HG02870 (cell line): Measurements from ENCODE around the gene NT5C3B.
"Not testable (repeated sequence)": the region's sequence is repeated elsewhere in the genome, so short reads cannot be mapped to it uniquely, and the experiment has no call there.

ENCODE experiments used
- ATAC-seq: cut with Tn5 transposase; IDR thresholded peaks from one replicate; pipeline ENCODE4 v1.9.1; 2021; ENCODE audit warnings: mild to moderate bottlenecking, moderate library complexity; ENCODE audit not compliant: unreplicated experiment

The NT5C3B gene

DNA sequence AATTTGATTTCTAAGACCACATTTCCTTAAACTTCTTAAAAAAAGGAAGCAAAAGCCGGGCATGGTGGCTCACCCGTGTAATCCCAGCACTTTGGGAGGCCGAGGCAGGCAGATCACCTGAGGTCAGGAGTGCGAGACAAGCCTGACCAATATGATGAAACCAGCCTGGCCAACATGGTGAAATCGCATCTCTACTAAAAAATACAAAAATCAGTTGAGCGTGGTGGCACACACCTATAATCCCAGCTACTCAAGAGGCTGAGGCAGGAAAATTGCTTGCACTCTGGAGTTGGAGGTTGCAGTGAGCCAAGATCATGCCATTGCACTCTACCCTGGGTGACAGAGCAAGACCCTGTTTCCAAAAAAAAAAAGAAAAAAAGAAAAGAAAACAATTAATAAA lies 4.7 kb upstream of the NT5C3B start:
- not testable (repeated sequence) for ATAC-seq

DNA sequence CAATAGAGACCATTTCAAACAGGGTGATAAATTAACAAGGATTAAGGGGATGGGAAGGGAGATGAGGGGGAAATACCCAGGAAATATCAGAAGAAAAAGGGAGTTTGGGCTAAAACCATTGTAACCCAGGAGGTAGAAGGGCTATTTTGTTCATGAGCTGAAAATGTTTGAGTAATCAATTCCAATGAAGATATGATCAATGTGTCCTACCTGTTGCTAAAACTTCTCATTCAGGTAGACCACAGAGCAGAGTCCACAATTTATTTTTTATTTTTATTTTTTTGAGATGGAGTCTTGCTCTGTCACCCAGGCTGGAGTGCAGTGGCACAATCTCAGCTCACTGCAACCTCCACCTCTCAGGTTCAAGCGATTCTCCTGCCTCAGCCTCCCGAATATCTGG lies 3.4 kb upstream of the NT5C3B start:
- not testable (repeated sequence) for ATAC-seq

DNA sequence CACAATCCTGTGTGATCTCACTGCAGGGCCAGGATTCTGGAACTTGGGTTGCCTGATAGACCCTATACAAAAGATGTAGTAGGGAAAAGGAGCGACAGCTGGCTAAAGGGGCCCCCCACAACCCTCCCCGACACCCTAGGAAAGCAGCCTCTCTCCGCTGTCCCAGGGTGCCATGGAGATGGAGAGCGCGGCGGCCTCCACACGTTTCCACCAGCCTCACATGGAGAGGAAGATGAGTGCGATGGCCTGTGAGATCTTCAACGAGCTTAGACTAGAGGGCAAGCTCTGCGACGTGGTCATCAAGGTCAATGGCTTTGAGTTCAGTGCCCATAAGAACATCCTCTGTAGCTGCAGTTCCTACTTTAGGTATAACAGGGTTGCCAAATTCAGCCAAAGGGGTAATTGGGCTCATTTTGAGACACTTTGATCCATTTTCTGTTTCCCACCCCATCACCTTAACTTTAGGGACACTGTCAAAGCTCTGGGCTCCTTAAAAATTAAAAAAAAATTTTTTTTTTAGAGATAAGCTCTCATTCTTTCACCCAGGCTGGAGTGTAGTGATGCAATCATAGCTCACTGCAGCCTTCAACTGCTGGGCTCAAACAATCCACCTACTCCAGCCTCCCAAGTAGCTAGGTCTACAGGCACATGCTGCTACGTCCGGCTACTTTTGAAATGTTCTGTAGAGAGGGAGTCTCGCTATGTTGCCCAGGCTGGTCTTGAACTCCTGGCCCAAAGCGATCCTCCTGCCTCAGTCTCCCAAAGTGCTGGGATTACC lies 1.9 kb upstream of the NT5C3B start, which contains the start of gene KLHL10:
KLHL10 (plus strand) TSS at position 65 of the 778 bp plus-strand sequence; CDS start at position 173, 108 bp downstream.
- no peak for ATAC-seq

DNA sequence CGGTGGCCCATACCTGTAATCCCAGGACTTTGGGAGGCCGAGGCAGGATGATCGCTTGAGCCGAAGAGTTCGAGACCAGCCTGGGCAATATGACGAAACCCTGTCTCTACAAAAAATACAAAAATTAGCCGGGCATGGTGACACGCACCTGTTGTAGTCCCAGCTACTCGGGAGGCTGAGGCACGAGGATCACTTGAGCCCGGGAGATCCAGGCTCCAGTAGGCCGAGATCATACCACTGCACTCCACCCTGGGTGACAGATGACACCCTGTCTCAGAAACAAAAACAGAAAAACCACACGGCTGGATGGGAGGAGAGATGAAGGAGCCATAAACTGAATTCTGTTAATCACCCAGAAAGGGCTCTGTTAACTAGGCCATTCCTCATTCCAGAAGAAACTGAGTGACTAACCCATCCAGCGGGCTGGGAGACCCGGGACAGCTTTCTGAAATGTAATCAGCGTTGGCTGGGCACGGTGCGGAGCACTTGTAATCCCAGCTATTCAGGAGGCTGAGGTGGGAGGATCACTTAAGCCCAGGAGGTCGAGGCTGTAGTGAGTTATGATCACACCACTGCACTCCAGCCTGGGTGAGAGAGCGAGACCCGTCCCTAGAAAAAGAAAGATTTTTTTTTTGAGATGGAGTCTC lies 641 bp upstream of the NT5C3B start:
- ATAC-seq: no peak

DNA sequence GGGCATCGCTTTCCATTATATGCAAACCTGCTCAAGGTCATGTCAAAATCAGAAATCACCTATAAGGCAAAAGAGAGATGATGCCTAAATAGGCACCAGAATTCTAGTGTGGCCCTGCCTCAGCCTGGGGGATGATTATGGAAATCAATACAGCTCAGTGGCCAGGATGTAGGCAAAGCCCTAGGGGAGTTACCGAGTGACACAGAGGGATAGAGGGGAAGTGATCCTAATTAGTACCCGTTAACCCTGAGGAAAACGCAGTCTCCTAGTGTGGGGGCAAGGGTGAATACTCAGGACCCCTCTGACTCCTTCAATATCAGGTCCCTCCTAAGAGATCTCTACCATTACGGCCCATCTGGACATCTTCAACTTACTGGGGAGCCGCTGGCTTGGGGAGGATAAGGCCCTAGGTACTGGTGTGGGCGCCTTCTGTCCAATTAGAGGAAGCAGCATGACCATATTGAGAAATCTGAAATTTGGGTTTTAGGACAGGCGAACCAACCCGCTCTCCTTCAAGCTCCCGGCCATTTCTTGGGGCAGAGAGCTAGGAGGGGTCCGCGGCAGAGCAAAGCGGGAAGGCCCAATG lies 725 bp downstream of the NT5C3B start:
- peak; percentile 29 for ATAC-seq

DNA sequence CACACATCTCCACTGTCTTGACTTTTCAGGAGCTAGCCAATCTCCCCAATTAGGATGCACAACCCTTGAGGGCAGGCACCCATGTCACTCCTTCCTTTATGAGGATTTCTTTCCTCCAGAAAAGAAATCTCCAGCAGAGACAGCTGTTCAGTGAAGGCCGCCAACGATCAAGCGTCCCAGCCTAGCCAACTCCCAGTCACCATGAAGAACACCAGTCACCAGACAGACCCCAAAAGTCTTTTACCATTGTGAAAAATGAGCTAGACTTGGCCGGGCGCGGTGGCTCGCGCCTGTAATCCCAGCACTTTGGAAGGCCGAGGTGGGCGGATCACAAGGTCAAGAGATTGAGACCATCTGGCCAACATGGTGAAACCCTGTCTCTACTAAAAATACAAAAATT lies 6.1 kb downstream of the NT5C3B start:
- not testable (repeated sequence) for ATAC-seq

DNA sequence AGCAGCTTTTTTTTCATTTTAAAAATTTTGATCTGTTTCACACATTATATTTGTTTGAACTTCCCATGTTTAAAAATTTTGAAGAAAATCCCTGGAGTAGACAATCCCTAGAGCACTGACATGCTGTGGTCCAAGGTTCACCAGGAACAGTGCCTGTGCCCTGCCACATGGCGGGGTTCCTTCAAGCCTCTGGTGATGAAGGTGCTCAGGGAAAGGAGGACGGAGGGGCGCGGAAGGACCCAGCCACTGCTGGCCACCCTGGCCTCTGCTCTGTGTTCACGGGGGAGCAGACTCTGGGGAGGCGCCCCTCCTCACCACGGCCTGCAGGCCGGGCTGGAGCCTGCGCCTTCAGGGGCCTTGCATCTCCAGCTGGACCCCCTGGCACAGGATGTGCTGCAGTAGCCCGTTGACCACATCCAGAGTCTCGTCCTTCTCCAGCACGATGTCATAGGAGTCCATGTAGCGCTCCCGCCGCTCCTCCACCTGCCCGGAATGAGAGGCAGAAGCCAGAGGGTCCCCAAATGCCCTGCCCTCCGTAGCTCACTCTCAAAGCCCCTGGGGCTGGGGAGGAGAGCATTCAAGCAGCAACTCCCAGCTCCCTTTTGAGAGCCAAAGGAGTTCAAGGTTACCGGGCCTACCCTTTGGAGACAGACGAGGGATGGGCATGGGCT lies 10.7 kb downstream of the NT5C3B start:
- no peak for ATAC-seq

DNA sequence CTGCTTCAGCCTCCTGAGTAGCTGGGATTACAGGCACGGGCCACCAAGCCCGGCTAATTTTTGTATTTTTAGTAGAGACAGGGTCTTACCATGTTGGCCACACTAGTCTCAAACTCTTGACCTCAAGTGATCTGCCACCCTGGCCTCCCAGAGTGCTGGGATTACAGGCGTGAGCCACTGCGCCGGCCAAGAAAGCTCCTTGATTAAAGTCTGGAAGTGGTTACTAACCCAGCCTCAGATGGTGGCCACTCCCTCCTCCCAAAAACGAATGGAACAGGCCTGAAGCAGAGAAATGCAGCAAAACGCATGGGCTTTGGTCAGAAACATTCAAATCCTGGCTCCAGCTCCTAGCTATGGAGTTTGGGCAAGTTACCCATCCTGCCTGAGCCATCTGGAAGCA lies 11.9 kb downstream of the NT5C3B start:
- no peak for ATAC-seq

DNA sequence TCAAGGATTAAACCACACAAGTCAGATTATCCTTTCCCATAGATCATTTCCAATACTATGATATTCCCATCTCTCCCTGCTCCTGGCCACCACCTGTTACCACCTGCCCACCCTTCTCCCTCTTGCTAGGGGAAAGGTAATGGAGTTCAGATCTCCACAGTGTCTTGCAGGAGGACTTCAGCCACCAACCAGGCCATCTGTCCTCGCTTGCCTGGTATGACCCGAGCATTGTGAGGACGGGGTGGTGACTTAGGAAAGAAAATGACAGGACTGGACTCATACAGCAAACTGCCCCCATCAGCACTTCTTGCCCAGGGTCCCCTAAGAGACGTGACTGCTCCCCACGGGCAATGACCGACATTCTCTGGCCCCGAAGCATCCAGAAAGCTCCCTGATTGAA lies 12.5 kb downstream of the NT5C3B start:
- no peak for ATAC-seq

DNA sequence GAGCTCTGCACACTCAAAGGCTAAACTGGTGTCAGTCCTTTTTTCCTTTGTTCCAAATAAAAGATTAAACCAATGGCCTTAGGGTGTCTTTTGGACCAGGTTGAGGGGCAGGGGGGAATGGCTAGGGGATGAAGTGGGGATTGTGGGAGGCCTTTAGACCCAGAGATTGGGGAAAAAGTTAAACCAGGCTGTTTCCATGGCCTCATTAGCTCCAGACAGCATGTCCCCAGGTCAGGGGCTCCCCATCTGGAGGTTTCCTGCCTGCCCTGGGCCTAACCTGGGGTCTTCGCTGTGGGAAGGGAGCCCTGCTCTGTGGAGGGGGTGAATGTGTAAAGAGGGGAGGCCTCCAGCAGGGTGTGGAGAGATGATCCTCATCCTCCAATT lies 12.9 kb downstream of the NT5C3B start:
- ATAC-seq: no peak

DNA sequence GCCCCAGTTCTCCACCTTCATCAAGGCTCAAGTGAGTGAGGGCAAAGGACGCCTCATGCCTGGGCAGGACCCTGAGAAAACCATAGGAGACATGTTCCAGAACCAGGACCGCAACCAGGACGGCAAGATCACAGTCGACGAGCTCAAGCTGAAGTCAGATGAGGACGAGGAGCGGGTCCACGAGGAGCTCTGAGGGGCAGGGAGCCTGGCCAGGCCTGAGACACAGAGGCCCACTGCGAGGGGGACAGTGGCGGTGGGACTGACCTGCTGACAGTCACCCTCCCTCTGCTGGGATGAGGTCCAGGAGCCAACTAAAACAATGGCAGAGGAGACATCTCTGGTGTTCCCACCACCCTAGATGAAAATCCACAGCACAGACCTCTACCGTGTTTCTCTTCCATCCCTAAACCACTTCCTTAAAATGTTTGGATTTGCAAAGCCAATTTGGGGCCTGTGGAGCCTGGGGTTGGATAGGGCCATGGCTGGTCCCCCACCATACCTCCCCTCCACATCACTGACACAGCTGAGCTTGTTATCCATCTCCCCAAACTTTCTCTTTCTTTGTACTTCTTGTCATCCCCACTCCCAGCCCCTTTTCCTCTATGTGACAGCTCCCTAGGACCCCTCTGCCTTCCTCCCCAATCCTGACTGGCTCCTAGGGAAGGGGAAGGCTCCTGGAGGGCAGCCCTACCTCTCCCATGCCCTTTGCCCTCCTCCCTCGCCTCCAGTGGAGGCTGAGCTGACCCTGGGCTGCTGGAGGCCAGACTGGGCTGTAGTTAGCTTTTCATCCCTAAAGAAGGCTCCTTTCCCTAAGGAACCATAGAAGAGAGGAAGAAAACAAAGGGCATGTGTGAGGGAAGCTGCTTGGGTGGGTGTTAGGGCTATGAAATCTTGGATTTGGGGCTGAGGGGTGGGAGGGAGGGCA lies 13.6 kb downstream of the NT5C3B start:
- ATAC-seq: no peak

DNA sequence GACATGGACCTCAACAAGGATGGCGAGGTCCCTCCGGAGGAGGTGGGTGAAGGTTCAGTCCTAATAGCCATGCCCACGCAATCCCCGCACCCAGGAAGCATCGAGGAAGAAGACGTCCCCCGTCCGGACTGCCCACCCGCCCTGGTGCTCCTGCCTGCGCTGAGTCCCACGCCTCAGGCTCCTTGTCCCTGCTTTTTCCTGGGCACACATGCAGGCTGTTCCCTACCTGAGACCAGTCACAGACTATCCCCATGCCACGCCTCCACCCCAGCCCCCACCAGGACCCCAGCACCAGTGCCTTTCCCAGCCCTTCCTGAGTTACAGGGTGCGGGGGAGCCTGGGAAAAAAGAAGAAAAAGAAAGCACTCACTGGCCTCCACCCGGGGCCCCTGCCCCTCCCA lies 14.3 kb downstream of the NT5C3B start:
- no peak for ATAC-seq

DNA sequence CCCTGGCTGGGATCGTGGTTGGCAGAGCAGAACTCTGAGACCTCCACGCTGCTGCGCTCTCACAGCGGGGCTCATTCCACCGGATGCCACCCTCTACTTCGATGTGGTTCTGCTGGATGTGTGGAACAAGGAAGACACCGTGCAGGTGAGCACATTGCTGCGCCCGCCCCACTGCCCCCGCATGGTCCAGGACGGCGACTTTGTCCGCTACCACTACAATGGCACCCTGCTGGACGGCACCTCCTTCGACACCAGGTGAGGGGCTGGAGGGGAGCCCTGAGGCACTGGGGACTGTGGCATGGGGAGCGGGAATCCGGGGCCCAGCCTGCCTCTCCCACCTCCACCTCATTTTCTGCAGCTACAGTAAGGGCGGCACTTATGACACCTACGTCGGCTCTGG lies 18.0 kb downstream of the NT5C3B start:
- ATAC-seq: no peak

DNA sequence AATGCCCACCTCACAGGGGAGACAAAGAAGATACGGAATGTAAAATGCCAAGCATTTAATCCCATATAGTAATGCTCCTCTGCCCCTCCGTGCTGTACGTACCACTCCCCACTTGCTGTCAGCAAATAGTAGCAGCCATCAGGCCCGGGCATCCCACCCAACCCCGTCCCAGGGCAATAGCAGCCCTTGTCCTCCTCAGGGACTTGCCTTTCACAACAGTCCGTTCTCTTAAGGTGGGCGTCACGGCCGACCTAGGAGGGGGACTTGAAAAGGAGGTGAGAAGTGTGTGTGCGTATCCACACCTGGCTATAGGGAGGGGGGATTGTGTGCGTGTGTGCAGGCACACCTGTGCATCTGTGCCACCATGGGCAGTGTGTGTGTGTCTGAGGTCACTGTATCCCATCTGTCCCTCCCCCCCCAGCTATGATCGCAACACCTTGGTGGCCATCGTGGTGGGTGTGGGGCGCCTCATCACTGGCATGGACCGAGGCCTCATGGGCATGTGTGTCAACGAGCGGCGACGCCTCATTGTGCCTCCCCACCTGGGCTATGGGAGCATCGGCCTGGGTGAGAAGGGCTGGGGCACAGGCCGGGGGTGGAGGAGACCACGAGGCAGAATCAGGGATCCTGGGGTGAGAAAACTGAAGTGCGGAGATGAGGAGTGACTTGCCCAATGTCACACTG lies 19.3 kb downstream of the NT5C3B start:
- ATAC-seq: no peak

DNA sequence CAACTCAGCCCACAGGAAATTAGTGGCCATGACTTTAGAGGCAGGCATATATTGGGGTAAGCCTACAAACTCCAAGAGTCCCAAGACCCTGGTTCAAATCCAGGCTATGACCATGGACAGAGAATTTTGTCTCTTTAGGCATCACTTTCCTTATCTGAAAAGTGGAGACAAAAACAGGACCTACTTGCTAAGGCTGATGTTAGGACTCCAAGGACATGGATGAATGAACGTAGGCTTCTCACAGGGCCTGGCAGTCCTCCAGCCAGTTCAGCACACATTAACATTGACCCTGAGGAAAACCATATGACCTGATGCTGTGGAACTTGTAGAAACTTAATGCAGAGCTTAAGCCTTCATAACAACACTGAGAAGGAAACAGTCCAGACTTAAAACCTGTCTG lies 21.8 kb downstream of the NT5C3B start:
- ATAC-seq: no peak

DNA sequence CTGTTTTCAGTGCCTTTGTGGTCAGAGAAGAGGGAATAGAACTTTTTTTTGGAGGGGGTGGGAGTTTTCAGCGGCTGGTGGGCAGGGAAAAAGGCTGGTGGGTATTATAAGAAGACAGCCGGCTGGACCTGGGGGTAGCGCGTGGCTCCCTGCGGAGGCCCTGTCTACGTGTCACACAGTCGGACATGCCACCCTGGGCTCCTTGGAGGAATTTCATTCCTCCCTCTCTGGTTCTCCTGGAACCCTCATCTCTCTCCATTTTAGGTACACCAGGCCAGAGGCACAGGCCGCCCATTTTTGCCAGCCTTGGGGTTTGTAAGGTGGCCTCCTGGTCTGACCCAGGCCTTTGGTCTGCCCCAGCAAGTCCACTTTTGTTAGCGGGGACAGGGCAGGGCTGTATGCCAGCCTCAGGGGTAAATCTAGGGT lies 22.3 kb downstream of the NT5C3B start:
- ATAC-seq: no peak

DNA sequence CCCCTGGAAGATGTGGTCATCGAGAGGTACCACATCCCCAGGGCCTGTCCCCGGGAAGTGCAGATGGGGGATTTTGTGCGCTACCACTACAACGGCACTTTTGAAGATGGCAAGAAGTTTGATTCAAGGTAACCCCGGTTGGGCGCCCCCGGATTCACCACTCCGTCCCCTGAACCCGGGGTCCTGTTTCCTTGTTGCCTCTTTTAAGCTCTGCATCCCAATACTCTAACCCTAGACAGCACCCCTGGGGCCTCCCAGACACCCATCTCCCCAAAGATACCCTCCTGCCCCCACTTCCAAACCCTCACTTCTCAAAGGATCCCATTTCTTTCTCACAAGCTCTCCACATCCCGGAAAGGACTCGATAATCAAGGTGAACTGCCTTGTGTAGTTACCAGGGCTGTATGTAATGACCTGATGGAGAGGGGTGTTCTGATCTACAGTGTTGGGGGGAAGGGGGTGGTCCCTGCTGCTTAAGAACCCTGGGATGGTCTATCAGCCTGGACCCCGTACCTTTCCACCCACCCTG lies 22.8 kb downstream of the NT5C3B start:
- no peak for ATAC-seq

DNA sequence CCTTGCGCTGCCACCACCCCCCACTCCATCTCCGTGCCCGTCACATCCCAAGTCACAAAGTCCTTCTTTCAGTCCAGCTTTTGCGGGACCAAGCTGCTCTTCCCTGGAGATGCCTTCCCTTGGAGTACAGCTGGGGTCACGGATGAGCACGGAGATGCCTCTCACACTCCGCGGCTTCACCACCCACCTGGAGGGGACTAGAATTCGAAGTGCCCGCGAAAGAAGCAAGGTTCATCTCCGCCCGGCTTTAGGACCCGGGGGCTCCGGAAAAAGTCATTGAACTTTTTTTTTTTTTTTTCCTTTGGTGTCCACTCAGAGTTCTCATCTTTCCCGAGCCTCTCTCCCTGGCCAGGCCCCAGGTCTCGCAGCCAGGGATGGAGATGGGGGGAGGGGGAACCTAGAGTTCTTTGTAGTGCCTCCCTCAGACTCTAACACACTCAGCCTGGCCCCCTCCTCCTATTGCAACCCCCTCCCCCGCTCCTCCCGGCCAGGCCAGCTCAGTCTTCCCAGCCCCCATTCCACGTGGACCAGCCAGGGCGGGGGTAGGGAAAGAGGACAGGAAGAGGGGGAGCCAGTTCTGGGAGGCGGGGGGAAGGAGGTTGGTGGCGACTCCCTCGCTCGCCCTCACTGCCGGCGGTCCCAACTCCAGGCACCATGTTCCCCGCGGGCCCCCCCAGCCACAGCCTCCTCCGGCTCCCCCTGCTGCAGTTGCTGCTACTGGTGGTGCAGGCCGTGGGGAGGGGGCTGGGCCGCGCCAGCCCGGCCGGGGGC lies 23.5 kb downstream of the NT5C3B start, which contains the start of gene FKBP10:
FKBP10 (plus strand) TSS at position 624 of the 771 bp plus-strand sequence; CDS start at position 655, 31 bp downstream.
- no peak for ATAC-seq
